HG03469 (cell line): ENCODE measurements around the gene TNFSF13.

Experiments
- ATAC-seq: cut with Tn5 transposase; IDR thresholded peaks from one replicate; pipeline ENCODE4 v1.9.1; 2021; ENCODE audit warnings: mild to moderate bottlenecking, moderate library complexity, moderate number of reproducible peaks; ENCODE audit not compliant: unreplicated experiment

The TNFSF13 gene

GRCh38 chr17:7558544-7559319 is at the start of gene TNFSF13:
Gene TNFSF13 (plus strand): TSS chr17:7558750. CDS start chr17:7559040, 290 bp downstream.
- ATAC-seq, result no peak

- no peak for ATAC-seq
These were observed 49.7 kb upstream of the TNFSF13 start for GRCh38 chr17:7508846-7509245.

- no peak for ATAC-seq
These were observed 48.6 kb upstream of the TNFSF13 start for GRCh38 chr17:7509937-7510336.

GRCh38 chr17:7511108-7511507 is 47.4 kb upstream of the TNFSF13 start:
- ATAC-seq, result no peak

- no peak for ATAC-seq
These were observed 46.4 kb upstream of the TNFSF13 start for GRCh38 chr17:7512105-7512504.

GRCh38 chr17:7512824-7513540 is 45.6 kb upstream of the TNFSF13 start:
- no peak for ATAC-seq

- ATAC-seq, result no peak
These were observed 44.6 kb upstream of the TNFSF13 start for GRCh38 chr17:7513850-7514419.

GRCh38 chr17:7515911-7516610 is 42.5 kb upstream of the TNFSF13 start:
- ATAC-seq, result no peak

- ATAC-seq, result no peak
These were observed 35.5 kb upstream of the TNFSF13 start for GRCh38 chr17:7523033-7523432.

GRCh38 chr17:7528842-7529241 is 29.7 kb upstream of the TNFSF13 start:
- no peak for ATAC-seq

- no peak for ATAC-seq
These were observed 28.3 kb upstream of the TNFSF13 start for GRCh38 chr17:7530023-7530900.

GRCh38 chr17:7538050-7538449 is 20.5 kb upstream of the TNFSF13 start:
- no peak for ATAC-seq

GRCh38 chr17:7538891-7539545 is 19.5 kb upstream of the TNFSF13 start:
- ATAC-seq, result no peak

GRCh38 chr17:7541074-7541621 is 17.4 kb upstream of the TNFSF13 start:
- no peak for ATAC-seq

- ATAC-seq, result no peak
These were observed 13.6 kb upstream of the TNFSF13 start for GRCh38 chr17:7544911-7545310.

GRCh38 chr17:7548585-7549400 is 9.8 kb upstream of the TNFSF13 start, which contains the start of gene TNFSF12:
Gene TNFSF12 (plus strand): TSS chr17:7549058. CDS start chr17:7549154, 96 bp downstream.
- no peak for ATAC-seq

- ATAC-seq, result no peak
These were observed 9.0 kb upstream of the TNFSF13 start for GRCh38 chr17:7549401-7550055.

- no peak for ATAC-seq
These were observed 8.2 kb upstream of the TNFSF13 start for GRCh38 chr17:7550344-7550743.
